ENCODE results near the gene SMAD1. TPM values are rescaled to one million over a fixed set of nuclear protein-coding genes. Genes with fewer than 3 reads are reported as not detected.

SMAD1 gene
- total RNA-seq, 4 donors from 2014 or later, result 10.4 to 36.9 (median 19.9) TPM

DNA sequence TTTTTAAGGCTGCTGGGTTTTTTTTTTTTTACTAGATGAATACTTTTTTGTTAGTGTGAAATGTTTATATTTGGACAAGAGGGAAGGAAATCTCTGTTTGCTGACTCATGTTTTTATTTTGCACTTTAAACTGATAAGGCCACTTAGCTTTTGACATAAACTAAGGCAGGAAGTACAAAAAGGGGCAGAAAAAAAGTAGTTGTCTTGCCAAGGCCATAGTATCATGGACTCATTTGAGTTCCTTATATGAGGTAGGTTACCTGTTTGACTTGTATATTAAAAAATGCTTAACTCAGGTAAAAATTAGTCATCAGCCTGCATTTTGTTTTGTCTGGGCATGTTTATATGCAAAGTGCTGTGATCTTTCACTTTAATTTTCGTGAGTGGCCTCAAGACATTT lies 26.0 kb downstream of the SMAD1 start:
- TF ChIP-seq, protein P1, sequence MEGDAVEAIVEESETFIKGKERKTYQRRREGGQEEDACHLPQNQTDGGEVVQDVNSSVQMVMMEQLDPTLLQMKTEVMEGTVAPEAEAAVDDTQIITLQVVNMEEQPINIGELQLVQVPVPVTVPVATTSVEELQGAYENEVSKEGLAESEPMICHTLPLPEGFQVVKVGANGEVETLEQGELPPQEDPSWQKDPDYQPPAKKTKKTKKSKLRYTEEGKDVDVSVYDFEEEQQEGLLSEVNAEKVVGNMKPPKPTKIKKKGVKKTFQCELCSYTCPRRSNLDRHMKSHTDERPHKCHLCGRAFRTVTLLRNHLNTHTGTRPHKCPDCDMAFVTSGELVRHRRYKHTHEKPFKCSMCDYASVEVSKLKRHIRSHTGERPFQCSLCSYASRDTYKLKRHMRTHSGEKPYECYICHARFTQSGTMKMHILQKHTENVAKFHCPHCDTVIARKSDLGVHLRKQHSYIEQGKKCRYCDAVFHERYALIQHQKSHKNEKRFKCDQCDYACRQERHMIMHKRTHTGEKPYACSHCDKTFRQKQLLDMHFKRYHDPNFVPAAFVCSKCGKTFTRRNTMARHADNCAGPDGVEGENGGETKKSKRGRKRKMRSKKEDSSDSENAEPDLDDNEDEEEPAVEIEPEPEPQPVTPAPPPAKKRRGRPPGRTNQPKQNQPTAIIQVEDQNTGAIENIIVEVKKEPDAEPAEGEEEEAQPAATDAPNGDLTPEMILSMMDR (IDR thresholded peaks at IDR 0.05; ENCODE audit: low read depth), result no peak

DNA sequence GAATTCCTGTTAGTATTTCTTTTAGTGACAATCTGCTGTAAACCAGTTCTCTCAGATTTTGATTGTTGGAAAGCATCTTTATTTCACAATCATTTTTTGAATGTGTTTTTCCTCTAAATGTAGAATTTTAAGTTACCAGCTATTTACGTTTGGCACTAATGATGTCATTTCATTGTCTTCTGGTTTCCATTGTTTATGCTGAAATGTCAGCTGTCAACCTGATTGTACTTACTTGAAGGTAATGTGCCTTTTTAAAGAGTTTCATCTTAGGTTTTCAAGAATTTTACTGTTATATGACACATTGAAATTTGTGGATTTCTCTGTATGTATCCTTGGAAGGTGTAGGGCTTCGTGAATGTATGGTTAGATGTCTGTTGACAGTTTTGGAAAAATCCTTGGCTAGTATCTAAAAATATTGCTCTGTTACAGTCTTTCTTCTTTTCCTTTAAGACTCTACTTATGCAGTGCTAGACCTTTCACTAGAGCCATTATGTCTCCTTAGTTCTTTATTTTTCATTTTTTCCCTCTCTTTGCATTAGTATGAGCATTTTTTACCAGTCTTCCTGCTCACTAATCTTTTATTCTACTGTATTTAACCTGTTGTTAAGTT lies 30.4 kb downstream of the SMAD1 start:
- TF ChIP-seq, protein P1 (IDR thresholded peaks at IDR 0.05; ENCODE audit: low read depth), result no peak

DNA sequence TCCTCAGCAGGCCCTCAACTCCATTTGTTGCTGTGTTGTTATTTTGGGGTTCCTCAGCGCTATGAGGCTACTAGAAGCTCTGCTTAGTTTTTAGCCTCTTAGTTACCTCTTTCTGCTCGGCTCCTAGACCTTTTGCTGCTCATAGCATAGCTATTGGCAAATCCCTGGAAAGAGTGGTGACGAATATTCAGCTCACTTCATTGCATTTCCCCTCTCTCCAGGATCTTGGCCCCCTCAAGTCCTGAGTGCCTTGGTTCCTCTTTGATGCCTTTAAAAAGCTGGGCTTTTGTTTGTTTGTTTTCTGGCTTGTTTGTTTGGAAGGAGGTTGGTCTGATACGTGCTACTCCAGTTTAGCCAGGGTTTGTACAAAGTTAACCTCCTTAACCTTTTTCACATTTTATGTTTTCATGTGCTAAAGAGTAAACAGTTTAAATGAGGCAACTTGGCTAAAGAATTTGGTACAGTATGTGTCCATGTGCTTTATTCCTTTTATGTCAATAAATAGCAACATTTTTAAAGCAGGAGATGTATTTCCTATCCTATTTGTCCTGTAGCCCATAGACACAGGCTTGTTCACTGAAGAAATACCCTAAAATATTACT lies 31.5 kb downstream of the SMAD1 start:
- TF ChIP-seq, protein P1 (IDR thresholded peaks at IDR 0.05; ENCODE audit: low read depth), result no peak

DNA sequence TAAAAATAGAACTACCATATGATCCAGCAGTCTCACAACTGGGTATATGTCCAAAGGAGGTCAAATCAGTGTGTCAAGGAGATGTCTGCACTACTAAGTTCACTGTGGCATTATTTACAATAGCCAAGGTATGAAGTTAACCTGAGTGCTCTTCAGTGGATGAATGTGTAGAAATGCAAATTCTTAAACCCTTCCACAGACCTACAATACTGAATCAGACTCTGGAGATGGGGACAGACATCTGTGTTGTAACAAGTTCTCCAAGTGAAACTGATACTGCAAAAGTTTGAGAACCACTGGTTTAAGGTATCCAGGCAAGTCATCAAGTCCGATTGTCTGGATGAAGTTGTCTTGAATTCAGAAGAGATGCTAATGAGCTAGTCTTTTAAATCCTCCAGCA lies 38.5 kb downstream of the SMAD1 start:
- TF ChIP-seq, protein P1 (IDR thresholded peaks at IDR 0.05; ENCODE audit: low read depth), result no peak

DNA sequence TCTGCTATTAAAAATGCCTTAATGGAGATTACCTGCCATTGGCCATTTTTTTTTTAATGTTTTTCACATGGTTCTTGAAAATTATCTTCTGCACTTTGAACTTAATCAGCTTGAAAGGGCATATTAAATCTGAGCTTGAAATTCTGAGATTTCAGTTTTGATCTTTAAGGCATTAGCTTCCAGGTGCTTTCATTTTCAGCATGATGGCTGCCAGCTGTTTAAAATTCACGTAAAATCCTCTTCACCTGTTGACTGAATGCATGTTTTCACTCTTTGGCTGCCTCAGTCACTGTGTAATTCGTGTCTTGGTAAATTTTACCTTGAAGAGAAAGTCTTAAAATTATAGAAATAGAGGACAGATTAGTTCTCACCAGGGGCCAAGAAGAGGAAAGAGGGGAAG lies 39.6 kb downstream of the SMAD1 start:
- TF ChIP-seq, protein P1 (IDR thresholded peaks at IDR 0.05; ENCODE audit: low read depth), result no peak

DNA sequence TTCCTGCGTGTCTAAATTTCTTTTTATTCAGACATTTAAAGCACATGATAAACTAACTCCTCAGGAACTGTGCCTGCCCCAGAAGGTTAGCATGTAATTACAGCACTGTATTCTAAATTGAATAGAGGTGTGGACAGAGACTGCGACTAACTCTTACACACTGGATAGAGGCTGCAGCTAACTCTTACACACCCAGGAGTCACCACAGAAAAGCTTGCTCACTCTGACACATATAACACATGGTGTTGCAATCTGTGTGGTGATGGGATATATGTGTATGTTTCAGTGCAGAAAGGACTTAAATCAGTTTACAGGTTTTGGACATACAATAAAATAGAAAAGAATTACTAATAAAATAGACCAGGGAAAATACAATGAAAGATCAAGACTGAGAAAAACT lies 41.5 kb downstream of the SMAD1 start:
- TF ChIP-seq, protein P1 (IDR thresholded peaks at IDR 0.05; ENCODE audit: low read depth), result no peak

DNA sequence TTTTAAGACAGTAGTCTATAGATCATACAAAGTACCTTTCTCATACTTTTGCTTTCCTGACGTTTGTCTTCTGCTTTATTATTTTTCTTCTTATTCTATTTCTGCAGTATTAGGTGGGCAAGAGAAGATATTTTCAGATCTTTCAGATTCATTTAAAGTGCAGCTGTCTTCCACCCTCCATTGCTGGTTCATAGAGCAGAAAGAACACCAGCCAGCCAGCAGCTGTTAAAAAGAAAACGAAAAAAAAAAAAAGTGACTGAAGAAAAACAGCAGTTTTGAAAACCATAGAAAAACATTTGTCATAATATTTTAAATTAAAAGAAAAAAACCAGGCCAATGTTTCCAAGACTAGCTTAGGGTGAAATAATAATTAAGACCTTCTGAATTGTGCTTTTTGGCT lies 42.9 kb downstream of the SMAD1 start:
- TF ChIP-seq, protein P1 (IDR thresholded peaks at IDR 0.05; ENCODE audit: low read depth), result no peak

Data from subcutaneous adipose tissue (tissue), 4 donors.